GM18508 (cell line): Measurements from ENCODE around the gene ANKS1B.

Source experiments
- ATAC-seq: cut with Tn5 transposase; IDR thresholded peaks from one replicate; pipeline ENCODE4 v1.9.1; 2021; ENCODE audit warnings: moderate number of reproducible peaks; ENCODE audit not compliant: insufficient read depth, unreplicated experiment

The ANKS1B gene

DNA sequence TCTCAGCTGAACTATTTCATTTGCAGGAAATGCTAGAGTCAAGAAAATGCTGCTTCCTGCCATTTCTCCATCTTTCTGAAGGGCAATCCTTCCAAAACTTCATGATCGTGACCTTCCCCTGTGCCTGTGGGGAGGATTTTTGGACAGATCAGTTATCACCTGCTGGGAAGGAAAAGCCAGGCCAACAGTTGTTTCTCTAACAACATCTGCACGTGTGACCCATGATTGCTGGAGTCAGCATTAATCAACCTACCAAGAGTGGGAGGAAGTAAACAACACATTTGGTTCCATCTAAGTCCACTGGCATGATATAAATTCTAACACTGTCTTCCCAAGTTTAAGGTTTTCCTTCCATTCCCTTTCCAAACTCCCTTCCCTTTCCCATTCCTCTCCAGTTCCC is 1167.0 kb downstream of the ANKS1B start:
- no peak for ATAC-seq

DNA sequence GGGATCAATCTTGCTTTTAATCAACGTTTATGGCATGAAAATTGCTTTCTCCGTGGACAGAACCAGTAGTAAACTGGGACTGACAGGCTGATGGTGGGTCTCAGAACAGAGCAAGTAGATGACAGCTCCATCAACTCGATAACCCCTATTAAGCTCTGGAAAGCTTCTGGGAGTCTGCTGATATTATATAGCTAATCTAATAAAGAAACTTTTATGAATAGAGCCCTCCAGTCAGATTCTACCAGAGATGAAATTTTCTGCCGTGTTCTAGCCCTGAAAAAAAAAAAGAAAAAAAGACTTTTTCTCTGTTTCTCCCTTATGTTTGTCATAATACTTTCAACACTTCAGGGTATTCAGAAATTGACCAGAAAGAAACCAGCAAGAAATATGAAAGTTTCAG is 1168.0 kb downstream of the ANKS1B start:
- no peak for ATAC-seq

DNA sequence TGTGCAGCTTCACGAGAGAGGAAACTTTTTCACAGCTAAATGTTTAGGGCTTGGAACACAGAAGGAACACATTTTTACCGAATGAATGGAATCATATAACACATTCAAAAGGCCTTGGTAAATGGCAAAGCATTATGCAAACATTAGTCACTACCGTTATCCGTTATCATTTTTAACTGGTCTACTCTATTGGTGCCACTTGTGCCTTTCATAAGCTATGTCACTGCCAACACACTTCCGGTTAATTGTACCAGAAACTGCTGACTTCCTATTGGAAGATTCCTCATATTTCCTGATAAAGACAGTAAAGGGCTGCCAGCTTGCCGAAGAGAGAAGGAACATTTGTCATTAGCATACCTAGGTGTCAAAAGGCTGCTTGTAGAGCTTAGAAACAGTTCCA is 1170.5 kb downstream of the ANKS1B start:
- no peak for ATAC-seq

DNA sequence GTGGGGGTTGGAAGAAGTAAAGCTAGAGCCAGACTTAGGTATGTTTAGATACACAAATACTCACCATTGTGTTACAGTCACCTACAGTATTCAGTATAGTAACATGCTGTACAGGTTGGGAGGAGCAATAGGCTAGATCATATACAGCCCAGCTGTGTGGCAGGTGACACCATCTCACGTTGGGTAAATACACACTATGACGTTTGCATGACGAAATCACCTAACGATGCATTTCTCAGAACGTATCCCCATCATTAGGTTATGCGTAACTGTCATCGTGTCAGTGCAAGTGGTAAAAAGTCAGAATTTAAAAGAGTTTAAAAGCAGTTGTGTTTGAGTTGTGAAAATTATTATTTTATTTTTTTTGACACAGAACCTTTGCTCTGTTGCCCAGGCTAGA is 1172.5 kb downstream of the ANKS1B start:
- no peak for ATAC-seq

DNA sequence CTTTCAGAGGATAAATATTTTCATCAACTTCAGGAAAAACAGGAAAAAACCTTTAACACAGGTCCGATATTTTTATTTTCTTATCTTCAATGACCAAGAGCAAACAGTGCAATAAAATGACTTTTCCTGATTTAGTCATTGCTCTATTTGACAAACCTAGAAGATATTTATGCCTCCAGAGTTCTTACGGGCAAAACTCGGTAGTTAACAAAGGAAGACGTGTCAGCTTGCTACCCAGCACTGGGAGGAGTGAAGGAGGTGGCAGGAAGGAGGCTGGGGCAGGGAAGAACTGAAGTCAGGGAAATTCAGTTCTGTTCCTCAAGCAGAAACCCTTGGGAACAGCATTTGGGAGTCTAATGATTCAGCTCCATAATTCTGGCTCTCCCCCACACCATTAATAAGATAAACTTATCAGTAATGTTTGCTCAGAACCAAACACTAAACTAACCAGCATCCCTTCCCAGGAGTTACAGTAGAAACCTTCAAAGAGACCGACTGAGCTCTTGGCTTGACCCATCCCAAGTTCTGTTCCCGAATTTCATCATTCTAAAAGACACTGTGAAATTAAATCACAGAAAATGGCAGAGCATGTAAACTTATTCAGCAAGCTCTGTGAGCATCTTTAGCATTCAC is 1176.4 kb downstream of the ANKS1B start:
- ATAC-seq = no peak

DNA sequence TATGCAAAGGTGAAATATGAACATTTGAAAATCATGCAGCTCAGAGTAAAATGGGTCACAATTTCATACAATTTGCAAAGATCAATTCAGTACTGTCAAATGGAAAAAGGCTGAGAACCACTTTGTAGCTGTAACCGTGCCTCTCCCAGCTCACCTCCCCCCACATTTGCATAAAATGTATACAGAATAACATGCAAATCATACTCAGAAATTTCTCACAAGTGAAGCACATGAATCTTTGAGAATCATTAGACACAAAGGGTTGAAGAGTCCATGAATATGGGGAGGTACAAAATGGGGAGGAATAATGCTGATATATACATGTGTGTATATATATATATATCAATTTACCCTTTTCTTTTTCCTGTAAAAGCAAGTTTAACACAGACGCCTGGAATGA is 1177.5 kb downstream of the ANKS1B start:
- ATAC-seq = no peak

DNA sequence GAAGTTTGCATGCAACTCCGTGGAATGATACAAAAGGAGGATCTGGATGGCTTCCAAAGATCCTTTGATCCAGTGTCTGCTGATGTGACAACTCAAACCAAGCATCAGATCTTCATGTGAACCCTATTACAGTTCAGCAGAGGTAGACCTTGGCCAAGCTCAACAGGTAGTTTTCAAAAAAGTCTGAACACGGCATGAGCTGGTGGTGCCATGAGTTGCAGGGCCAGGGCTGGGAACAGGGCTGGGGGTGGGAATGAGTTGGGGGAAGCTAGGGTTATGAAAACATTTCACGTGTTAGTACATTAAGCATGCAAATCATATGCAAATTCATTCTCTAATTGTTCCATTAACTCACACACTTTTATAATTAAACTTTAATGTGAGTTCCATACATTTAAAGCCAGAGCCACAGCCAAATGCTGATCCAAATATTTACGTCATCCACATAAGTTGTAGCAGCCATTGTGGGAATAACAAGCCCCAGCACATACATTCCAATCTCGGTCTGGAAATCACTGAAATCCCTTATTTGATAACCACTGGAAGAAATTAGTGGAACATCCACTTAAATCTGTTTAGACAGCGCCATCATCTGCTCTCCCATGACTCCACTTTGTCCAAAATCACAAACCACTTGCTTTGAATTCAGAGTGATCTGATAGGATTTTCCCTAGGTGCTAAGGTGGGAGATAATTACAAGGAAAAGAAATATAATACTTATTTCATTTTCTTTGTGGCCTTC is 1181.1 kb downstream of the ANKS1B start:
- ATAC-seq = no peak

DNA sequence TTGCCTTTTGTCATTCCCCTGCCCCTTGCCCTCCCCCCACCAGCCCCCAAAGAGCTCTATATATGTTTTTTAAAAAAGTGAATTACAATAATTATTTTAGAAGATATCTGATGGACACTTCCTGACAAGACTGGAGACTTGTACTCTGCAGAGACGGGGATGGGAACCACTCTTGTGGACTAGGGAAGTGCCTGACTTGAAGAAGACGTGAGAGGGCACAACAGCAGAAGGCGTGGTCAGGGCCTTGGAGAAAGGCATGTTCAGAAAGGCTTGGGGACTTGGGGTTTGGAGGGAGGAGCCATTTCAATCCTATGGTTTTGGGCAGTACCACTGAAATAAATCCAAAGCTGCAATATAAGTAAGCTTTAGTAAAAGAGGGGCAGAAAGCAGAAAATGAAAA is 1184.9 kb downstream of the ANKS1B start:
- ATAC-seq = no peak

DNA sequence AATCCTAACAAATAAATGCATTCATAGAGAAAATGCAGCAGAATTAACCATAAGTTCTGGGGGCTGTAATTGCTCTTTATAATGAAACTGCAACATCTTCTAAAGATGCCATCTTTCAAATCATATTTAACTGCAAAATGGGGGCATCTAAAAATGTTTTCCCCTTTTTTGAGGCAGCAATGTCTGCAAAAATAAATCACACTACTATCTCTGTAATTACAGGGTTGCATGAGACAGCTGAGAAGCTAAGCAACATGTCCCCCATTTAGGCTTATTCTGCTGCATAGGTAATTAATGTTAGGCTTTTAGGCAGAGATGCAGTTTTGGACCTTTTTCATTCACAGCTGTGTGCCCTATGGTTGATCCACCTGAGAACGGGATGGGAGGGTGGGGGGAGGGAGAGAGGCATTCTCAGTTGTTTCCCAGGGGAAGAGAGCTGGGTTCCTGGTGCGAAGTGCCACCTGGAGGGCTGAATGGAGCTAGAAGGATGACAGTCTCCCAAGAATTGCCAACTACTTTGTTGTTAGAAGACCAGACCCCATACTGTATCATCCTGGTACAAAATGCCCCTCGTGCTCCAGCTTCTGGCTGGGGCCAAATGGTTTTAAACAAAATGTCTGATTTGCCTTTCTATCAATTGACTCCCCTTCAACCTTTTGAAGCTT is 1185.5 kb downstream of the ANKS1B start:
- ATAC-seq = no peak

DNA sequence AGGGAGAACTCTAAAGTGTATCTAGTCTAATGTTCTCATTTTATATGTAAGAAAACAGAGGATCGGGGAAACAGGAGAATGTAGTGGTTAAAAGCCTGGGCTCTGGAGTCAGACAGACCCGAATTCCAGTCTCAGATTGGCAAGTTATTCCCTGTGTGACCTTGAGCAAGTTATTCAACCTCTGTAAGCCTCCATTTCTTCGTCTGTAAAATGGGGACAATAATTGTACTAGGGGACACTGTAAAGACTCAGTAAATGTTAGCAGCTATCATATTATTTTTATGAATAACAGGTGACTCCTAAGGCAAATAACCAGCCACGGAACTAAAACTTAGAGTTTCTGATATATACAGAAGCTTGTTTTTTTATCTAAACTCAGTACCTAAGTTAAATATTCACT is 1187.5 kb downstream of the ANKS1B start:
- ATAC-seq = no peak

DNA sequence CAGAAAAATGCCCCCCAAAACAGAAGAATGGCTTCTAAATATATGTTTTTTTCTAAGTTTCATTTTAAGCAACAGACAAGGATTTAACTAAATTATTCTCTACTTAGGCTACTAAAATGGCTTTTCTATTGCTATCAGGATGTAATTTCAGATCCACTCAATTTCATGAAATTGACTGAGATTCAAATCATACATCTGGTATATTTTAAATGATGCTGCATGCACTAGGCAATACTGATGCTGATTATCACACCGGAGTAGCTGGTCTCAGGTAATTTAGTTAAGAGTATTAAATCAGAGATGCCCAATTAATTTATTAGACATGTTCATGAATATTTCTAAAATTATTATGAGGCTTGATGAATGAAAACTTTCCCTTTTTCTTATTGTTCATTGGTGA is 1188.0 kb downstream of the ANKS1B start:
- no peak for ATAC-seq

DNA sequence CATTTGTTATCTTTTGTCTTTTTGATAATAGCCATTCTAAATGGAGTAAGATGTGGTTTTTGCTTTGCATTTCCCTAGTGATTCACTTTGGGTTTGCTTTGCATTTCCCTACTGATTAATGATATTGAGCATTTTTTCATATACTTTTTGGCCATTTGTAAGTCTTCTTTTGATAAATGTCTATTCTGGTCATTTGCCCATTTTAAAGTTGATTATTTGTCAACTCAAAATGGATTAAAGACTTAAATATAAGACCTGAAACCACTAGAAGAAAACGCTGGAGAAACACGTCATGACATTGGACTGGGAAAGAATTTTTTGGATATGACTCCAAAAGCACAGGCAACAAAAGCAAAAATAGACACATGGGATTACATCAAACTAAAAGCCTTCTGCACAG is 1191.6 kb downstream of the ANKS1B start:
- no peak for ATAC-seq

DNA sequence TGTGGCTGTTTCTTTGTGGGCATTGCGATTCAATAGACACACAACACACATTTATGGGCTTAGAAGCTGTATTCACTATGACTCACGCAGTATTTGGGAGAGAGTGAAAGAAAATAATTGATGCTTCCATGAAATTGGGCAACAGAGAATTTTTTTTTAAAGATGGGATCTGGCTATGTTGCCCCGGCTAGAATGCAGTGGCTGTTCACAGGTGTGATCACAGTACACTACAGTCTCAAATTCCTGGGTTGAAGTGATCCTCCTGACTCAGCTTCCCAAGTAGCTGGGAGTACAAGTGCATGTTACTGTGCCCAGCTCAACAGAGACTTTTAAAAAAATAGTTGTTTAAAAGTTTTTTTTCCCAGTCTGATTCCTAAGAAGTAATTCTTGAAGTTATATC is 1193.3 kb downstream of the ANKS1B start:
- no peak for ATAC-seq

DNA sequence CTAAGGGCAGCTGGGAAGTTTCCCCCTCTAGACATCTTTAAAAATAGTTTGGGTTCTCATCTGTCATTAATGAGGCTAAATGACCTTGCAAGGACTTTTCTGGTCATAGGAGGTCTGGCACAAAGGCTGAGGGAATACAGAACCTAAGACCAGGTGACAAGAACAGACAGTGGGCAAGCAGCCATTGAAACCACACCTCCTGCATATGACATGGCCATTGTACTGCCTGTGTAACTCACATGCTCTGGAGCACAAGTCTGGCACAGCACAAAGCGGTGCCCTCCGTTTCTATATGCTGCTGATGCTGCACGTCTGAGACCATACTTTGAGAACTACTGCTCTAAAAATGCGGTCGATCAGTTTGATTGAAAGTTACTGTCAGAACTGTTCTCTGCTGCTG is 1196.3 kb downstream of the ANKS1B start:
- ATAC-seq = no peak

DNA sequence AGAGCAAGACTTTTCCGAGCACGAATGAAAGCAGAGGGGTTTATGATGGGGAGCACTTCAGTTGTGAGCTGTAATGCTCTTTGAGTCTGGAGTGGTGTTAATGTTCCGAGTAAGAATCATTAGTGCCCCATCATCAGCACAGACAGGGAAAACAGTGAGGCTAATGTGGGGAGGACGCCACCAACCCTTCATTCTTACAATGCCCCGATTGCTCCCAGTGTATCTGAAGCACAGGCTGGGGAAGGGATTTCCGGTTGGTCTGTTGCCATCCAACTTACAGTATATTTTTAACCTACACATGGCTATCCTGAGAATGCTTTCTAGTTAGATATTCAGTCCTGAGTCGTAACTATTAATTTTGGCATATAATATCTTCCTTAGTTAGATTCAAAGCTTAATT is 1198.1 kb downstream of the ANKS1B start:
- no peak for ATAC-seq

DNA sequence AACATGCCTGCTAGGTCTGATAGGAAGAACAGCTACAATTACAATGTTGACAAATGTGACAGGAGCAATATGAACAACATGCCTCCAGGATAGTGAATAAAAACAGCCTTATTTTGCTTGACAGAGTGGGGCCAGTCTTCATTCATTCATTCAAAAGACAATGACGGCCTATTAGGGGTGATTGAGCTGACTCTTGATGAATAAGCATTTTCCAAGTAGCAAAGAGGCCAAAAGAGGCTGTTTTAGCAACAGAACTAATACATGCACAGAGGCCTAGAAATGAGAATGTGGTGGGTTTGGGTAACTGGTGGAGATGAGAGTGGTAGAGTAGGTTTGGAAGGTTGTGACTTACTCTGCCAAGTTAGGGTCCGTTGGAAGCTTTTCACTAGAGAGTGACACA is 1201.3 kb downstream of the ANKS1B start:
- ATAC-seq = no peak

DNA sequence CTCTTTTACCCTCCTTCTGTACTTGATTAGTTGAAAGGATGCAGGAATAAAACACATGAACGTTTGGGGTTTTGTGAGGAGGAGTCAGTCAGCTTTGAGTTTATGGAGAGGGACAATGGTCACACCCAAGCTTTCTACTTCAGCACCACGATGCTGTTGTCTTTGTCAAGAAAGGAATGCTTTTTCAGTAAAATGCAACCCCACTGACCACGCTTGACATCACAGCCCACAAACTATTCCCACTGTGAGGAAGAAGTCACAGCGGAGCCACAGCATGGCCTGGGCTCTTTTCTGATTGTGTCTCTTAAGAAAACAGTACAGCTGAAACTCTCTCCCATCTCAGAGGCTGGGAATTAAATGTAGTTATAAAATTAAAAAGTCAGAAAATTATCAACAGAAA is 1204.5 kb downstream of the ANKS1B start:
- no peak for ATAC-seq

DNA sequence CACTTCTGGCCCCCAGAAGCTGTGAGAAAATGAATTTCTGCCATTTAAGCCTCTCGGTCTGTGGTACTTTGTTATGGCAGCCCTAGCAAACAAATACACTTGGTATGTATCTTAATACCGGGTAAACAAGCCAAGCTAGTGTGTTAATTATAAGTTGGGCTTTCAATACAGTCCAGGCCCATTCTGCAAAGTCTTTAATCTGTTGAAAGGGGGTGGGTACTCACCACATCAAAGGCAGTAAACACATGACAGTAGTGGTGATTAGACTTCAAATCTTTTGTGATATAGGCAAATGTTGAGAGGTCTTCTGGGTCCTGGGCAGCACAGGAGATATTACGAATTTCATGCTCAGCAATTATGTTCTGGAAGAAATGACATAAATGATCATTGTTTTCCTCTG is 1211.9 kb downstream of the ANKS1B start:
- ATAC-seq = no peak

DNA sequence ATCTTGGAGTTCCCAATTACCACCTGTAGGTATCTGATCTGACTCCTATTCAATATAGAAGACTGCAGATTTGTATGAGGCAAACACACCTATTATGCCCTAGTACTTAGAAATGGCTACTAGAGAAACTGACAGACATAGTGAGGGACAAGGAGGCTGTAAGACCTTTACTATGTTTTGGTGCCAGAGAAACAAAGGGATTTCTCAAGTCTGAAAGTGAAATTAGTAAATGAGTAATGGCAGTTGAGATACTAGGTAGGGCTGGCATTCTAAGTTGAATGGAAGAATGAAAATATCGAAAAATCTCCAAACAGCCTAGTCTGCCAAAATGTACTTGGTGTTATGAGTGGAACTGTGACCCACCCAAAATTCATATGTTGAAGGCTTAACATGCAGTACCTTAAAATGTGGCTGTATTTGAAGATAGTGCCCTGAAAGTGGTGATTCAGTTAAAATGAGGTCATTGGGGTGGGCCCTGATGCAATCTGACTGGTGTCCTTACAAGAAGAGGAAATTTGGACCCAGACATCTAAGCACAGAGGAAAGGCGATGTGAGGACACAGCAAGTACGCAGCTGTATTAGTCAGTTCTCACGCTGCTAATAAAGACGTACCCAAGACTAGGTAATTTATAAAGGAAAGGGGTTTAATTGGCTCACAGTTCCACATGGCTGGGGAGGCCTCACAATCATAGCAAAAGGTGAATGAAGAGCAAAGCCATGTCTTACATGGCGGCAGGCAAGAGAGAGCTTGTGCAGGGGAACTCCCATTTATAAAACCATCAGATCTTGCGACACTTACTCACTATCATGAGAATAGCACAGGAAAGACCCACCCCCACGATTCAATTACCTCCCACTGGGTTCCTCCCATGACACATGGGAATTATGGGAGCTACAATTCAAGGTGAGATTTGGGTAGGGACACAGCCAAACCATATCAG is 1212.7 kb downstream of the ANKS1B start:
- no peak for ATAC-seq

DNA sequence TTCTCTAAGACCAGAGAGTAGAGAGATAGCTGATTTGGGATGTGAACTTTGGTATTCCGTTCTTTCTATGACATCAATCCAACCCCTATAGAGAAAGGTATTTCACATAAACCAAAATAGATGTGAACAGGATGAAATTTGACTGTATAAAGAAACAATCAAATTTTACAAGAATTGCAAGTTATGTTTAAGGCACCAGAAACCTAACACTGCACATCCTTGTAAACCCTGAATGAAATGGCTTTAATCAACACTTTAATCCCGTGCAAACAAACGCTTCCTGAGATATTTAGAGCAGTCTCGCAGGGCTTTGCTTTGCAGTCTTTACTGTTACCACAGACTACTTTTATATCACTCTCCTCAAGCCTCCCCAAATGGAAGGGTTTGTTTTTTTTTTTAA is 1214.5 kb downstream of the ANKS1B start:
- no peak for ATAC-seq

DNA sequence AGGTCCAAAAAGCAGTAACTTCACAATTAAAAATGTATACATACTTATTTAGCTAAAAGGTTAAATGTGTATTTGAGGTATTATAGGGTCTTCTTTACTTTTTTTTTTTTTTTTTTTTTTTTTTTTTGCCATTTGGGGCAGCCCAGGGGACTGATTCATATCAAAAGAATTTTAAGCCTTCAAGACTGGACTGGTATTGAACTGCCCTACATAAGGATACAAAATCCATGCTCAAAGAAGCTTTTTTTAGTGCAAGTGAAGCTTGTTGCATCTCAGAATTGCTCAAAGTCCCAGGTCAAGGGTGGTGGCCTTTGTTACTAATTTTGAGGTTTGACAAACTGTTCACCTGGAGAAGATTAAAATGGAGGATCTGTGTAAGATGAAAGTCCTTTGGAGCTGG is 1215.7 kb downstream of the ANKS1B start:
- ATAC-seq = no peak
